ENCODE data around the gene UNC80.
A peak's percentile ranks its signal among the peaks of the same experiment; 100 is the strongest.

UNC80 gene

DNA sequence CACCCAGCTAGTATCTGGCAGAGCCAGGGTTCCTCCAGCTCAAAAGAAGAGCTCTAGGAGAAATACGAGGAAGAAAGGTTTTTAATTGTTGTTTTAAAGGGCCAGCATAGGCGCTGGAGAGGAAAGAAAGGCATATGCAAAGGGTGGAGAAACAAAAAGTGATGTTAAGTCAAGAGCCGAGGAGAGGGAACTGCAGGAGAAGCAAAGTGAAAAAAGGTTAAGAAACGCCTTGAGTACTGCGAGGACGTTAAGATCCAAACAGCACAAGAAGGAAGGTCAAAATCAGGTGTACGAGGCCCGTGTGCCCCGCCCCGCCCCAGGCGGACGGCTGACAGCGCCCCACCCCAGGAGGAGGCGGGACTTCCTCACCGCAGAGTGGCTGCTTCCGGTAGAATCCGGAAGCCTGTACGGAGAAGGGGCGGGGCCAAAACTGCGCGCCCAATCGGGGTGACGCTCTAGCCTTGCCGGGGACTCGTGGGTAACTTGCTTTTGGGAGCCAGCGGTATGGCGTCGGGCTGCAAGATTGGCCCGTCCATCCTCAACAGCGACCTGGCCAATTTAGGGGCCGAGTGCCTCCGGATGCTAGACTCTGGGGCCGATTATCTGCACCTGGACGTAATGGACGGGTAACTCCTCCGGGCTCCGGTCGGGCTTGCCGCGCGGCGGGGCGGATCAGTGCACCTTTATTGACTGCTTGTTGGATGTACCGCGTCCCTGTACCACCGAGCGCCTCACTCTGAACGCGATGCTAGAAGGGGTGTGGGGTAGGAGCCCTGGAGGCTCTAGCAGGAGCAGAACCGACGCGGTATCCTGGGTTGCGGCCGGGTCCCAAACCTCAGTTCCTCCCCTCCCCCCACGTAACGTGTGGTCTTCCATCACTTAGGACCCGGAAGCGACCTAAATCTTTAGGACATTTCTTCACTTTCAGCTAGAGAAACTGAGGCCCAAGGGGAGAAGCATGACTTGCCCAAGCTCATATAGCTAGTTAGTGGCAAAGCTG, 230.8 kb downstream of the UNC80 start, which contains the start of gene RPE:
RPE (plus strand) TSS at position 481 of the 1,000 bp plus-strand sequence; CDS start at position 505, 24 bp downstream.
- peak; percentile 95 for DNase-seq (ENCODE audit: low read depth)
- TF ChIP-seq, protein P1, sequence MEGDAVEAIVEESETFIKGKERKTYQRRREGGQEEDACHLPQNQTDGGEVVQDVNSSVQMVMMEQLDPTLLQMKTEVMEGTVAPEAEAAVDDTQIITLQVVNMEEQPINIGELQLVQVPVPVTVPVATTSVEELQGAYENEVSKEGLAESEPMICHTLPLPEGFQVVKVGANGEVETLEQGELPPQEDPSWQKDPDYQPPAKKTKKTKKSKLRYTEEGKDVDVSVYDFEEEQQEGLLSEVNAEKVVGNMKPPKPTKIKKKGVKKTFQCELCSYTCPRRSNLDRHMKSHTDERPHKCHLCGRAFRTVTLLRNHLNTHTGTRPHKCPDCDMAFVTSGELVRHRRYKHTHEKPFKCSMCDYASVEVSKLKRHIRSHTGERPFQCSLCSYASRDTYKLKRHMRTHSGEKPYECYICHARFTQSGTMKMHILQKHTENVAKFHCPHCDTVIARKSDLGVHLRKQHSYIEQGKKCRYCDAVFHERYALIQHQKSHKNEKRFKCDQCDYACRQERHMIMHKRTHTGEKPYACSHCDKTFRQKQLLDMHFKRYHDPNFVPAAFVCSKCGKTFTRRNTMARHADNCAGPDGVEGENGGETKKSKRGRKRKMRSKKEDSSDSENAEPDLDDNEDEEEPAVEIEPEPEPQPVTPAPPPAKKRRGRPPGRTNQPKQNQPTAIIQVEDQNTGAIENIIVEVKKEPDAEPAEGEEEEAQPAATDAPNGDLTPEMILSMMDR (conservative IDR thresholded peaks at IDR 0.05; ENCODE audit: low read depth, low read length): no peak
- peak within 1 kb of the TSS; percentile 93 for H3K4me3 ChIP-seq (ENCODE audit: low read depth, low read length)

DNA sequence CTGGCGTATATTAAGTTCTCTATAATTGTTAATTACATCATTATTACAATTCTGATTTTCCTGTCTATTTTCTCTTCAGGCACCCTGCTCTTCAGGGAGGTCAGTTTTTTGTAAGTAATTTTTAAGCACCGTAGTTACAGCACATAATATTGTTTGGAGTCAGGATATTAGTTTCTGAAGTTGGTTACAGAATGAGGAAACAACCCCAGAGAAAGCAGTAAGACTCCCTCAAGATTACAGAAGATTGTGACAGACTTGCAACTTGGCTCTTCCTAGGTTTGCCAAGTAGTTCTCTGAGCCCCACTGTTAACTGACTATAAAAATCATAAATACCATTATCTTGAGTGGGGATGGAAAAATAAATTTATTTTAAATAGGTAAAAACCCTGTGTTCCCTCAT, 231.7 kb downstream of the UNC80 start:
- TF ChIP-seq, protein P1 (conservative IDR thresholded peaks at IDR 0.05; ENCODE audit: low read depth, low read length): no peak
- DNase-seq (ENCODE audit: low read depth): peak; percentile 35
- H3K4me3 ChIP-seq (ENCODE audit: low read depth, low read length): peak overlapping the region; percentile 93

- DNase-seq (ENCODE audit: low read depth): no peak
- no peak overlapping the region for H3K4me3 ChIP-seq (ENCODE audit: low read depth, low read length)
- TF ChIP-seq, protein P1 (conservative IDR thresholded peaks at IDR 0.05; ENCODE audit: low read depth, low read length): no peak
These were observed 233.2 kb downstream of the UNC80 start for GRCh38 chr2:210004881-210005280.

GRCh38 chr2:210007895-210008294, 236.3 kb downstream of the UNC80 start:
- peak; percentile 14 for DNase-seq (ENCODE audit: low read depth)
- TF ChIP-seq, protein P1 (conservative IDR thresholded peaks at IDR 0.05; ENCODE audit: low read depth, low read length): no peak
- no peak overlapping the region for H3K4me3 ChIP-seq (ENCODE audit: low read depth, low read length)

GRCh38 chr2:210009126-210009525, 237.5 kb downstream of the UNC80 start:
- no peak for DNase-seq (ENCODE audit: low read depth)
- no peak overlapping the region for H3K4me3 ChIP-seq (ENCODE audit: low read depth, low read length)
- TF ChIP-seq, protein P1 (conservative IDR thresholded peaks at IDR 0.05; ENCODE audit: low read depth, low read length): no peak

DNA sequence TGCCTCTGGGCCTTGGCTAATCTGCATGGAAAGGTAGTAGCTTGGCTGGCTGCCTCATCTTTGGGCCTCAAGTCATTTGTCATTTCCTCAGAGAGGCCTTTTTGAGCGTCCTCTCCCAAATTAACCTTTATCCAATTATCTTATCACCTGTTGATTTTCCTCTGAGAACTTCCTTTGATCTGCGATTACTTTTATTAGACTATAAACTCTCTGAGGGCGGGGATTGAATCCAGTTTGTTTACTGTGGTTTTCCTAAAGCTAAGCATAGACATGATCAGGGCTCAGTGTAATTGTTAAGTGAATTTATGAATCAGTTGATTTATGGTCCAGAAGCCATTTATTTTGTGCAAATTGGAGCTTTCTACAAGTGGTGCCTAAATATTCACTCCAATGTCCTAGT, 238.3 kb downstream of the UNC80 start:
- TF ChIP-seq, protein P1 (conservative IDR thresholded peaks at IDR 0.05; ENCODE audit: low read depth, low read length): no peak
- DNase-seq (ENCODE audit: low read depth): no peak
- H3K4me3 ChIP-seq (ENCODE audit: low read depth, low read length): no peak overlapping the region

All from choroid plexus epithelial cell (primary cell).